ENCODE measurements around the gene MLLT3.

GRCh38 chr9:20462410-20462809 is 159.9 kb downstream of the MLLT3 start:
- no peak for TF ChIP-seq MAX (IDR thresholded peaks at IDR 0.05; ENCODE audit: insufficient read depth, insufficient read length)
- TF ChIP-seq CTCF (IDR thresholded peaks at IDR 0.05; ENCODE audit: extremely low read depth in 1 of 2, insufficient read depth in 1 of 2, low read depth in 1 of 2, low read length in 2 of 2), result no peak
- TF ChIP-seq POLR2A (IDR thresholded peaks at IDR 0.05; ENCODE audit: low read depth, low read length), result no peak
- TF ChIP-seq EZH2 (IDR thresholded peaks at IDR 0.05; ENCODE audit: borderline replicate concordance, low read depth, low read length, severe bottlenecking), result no peak

All from endothelial cell of umbilical vein (primary cell).